GF-D8 (cell line): ENCODE measurements around the gene SPECC1.
A peak's percentile ranks its signal among the peaks of the same experiment; 100 is the strongest.
"Not testable (repeated sequence)": the region's sequence is repeated elsewhere in the genome, so short reads cannot be mapped to it uniquely, and the experiment has no call there.

Source experiments
- DNase-seq: peaks from one replicate; lab custom pipeline; 2025; lab: John Stamatoyannopoulos, UW

SPECC1 gene

DNA sequence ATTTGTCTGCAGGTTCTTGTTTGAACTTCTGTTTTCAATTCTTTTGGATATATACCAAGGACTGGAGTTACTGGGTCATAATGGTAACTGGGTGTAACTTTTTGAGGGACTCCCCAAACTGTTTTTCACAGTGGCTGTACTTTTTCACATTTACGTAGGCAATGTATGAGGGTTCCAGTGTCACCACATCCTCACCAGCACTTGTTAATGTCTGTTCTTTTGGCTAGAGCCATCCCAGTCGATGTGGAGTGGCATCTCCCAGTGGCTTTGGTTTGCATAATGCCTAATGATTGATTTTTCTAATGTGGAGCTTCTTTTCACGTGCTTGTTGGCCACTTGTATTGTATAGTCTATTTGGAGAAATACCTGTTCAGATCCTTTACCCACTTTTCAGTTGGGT is 59.3 kb downstream of the SPECC1 start:
- no peak for DNase-seq

DNA sequence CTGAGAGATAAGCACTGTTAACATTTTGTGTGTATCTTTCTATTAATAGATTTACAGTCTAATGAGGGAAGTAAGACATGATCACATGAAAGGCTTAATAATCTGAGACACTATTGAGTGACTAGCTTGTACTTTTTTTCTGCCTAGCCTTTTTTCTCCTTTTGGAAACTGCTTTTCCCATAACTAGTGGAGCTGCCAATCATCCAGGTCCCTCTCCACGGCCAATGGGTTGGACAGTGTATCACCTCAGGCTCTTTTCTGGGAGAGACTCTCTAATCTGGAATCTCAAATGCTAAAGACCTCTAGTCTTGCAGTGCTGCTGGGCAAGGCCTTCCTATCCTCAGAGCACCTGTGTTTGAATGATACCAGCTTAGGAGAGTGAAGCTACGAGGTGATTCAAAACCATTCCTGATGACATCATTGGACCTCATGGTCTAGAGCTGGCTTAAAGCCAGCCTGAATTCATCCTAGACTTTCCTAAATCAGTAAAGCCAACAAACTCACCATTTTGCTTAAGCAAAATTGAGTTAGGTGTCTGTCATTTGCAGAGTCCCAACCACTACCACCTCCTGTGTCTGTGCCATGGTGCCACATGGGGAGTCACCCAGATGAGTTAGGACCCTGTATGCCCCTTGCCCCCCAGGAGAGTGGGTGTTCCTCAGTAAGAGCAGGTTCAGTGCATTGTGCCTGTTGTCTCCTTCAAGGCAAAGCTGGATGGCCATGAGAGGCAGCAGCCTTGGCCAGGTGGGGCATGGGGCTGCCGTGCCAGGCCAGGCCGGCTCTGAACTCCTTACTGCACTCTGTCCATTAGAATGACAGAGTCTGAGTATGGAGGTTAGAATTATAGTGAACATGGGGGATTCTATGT is 62.9 kb downstream of the SPECC1 start:
- DNase-seq, result no peak

GRCh38 chr17:20072692-20072992 is 63.5 kb downstream of the SPECC1 start:
- DNase-seq, result no peak

DNA sequence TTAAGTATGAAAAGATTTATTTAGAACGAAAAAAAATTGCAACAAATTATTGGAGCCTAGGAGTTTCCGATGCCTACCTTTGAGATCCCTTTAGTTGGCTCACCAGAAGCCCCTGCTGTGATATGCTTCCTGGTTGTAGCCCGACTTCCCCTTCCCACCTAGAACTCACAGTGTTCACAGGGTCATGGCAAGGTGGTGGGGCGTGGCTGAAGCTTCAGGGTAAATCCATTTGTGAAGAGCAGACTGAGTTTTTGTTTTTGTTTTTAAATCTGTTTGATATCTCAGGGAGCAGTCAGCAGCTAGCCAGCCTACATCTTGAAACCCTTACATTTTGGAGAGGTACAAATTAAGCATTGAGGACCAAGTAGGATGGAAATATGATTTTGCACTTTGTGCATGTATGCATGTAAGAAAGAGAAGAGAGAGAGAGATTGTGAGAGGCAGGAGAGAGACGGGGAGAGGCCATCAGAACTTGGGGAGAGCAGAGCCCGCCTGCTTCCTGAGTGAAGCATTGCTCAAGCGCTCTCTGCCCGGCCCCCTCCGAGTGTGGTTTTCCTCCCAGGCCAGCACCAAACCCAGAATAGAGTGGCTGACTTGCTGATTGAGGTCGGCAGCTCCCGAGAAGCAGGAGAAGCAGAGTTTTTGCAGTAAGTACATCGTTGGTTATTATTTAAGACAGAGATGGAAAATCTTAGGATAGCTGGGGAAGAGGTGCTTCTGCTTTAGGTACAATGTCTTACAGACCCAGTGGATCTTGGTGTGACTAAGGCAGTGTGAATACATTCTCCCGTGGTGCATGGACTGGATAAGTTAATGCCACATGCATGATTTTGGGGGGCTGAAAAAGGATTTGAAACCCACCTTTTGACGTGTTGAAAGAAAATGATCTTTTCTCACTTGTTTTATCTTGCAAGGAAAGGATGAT is 64.2 kb downstream of the SPECC1 start:
- DNase-seq, result peak; percentile 82

DNA sequence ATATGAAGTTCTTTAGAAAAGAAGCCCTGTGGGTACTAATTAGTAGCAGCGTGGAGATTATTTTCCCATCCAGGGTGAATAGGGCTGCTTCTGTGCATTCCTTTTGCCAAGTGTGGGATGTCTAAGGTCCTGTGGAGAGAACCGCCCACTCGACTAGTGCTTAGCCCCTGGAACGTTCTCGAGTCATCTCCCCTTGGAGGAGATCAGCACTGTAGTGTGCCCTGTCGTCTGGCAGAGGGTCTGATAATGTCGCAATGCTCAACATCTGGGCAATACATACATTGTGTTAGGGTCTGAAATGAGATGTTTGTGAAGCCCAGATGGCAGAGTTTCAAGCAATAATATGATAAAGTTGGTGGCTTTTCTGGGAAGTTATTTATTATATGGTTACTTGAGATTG is 64.8 kb downstream of the SPECC1 start:
- DNase-seq, result no peak

GRCh38 chr17:20074489-20074888 is 65.3 kb downstream of the SPECC1 start:
- DNase-seq, result no peak

GRCh38 chr17:20076137-20076536 is 67.0 kb downstream of the SPECC1 start:
- DNase-seq, result not testable (repeated sequence)

- DNase-seq, result no peak
These were observed 69.0 kb downstream of the SPECC1 start for GRCh38 chr17:20077978-20078685.

DNA sequence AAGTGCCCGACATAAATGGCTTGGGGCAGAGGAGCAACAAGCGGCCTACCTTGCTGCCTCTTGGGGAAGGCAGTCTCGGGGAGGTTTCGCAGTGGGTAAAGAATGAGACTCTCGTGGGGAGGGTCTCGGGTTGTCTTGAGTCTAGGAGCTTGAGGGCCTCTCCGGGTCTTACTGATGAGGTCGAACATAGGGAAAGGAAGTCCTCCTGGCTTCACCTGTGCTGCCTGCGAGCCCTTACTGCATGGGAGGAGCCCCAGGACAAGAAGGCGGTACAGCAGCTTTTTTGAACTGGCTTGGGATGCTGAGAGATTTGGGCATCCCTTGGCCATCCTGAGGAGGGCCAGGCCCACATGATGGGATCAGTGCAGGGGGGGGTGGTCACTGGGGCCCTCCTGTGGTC is 71.4 kb downstream of the SPECC1 start:
- DNase-seq, result no peak

GRCh38 chr17:20083156-20083859 is 74.1 kb downstream of the SPECC1 start:
- no peak for DNase-seq

- no peak for DNase-seq
These were observed 75.6 kb downstream of the SPECC1 start for GRCh38 chr17:20084621-20085282.

DNA sequence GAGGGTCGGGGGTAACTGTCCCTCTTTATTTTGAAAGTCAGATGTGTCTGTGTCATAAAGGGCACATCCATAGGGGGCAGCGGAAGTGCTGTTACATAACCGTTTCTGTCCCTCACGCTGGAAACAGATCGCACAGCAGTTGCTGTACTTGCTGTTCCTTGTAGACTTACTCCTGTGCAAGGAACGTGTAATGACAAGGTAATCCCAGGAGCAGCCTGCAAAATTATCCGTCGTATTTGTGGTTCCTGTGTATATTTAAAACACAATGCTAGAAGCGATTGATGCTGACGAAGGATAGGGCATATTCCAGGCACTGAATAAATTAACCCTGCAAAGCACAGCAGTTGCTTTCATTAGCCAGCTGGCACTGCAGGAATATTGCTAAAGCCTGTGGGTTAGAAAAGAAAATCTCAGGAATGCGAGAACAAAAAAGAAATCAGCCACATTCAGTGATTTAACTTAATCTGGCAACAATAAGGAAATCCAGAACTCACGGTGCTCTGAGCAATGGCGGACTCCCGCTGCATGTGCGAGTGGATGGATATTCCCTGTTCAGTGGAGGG is 76.2 kb downstream of the SPECC1 start:
- no peak for DNase-seq

DNA sequence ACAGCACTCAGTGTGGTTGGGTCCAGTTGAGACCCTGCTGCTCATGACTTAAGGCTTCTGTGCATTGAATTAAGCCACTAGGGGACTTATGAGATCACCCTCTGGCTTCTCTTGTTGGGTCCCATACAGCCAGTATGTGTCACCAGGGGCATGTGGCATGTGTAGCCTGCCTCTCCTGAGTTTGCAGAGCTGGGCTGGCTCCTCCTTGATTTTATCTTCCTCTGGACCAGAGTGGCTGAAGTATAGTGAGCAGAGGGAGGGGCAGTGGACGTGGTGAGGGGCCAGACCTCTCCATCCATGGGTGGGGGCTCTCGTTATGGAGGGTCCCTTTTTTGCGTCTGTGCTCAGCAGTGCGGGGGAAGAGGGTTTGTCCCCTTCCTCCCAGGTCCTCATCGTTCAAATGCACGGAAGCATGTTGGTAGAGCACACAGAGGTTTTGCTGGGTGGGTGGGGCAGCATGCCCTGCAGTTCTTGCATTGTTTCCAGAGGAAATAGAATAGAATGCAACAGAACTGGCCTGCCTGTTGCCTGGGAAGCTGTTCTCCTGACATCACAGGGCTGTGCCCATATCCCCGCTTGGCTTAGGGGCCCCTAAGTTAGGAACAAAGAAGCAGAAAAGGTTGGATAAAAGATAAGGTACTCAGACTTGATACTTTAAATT is 77.4 kb downstream of the SPECC1 start:
- no peak for DNase-seq

DNA sequence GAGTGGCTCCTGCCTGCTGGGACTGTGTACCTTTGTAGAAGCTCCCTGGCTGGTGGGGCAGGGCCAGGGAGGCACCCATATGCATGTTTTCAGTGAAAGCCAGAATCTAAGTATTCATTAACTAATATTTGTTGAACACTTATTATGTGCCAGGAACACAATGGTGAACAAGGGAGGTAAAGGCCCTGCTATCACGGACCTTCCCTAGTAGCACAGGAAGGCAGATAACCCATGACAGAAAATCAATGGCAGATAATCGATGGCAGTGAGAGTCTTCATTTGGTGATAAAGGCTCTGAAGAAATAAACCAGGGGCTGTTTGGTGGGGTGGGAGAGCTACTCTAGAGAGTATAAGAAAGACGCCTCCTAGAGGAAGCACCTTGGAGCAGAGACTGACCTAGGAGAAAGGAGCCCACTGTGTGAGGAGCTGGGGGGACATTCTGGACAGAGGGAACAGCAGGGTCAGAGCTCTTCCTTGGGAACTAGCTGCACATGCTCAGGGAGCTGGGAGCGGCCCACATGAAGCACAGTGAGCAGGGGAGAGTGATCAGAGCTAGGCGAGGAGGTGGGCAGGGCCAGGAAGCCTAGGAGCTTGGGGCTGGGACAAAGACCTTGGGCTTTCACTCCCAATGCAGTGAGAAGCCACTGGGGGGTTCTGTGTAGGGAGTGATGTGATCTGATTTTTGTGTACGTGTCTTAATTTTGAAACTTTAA is 78.5 kb downstream of the SPECC1 start:
- DNase-seq, result no peak

- DNase-seq, result no peak
These were observed 80.8 kb downstream of the SPECC1 start for GRCh38 chr17:20089756-20090547.

DNA sequence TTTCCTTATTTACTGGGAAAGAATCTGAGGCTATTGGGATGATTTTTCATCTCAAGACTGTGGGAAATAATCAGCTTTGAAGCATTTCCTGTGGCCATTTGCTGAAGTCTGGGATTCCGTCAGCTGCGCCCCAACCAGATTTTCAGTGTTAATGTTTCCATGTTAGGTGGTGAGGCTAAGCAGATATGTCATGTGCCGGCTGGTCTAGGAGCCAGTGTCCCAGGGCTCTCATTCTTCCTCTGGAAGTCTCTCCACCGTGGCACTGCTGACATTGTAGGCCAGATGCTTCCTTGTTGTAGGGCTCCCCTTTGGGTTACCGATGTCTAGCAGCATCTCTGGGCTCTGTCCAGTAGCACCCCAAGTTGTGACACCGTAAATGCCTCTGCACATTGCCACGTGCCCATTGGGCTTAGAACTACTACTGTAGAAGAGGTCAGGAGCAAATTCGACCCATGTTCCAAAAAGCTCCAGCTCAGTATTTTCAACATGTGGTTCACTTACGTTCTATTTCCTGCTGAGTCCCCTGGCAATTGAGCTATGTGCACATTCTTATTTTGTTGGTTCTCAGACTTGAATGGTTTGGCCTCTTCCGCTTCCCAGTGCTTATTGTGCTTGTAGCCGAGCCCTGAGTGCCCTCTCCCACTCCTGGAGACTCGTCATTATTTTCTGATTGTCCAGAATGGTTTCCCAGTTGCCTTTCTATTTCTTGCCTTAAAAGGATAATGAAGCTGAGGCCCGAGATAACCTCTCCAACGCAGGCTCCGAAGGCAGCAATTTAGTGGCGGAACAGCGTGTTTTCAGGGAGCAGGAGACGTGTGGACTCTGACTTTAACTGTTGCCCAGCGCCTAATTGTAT is 82.2 kb downstream of the SPECC1 start:
- no peak for DNase-seq

GRCh38 chr17:20092261-20092867 is 83.2 kb downstream of the SPECC1 start:
- no peak for DNase-seq
